T1000 (cell line): ENCODE measurements around the gene PTPRN2.
"Not testable (repeated sequence)": the region's sequence is repeated elsewhere in the genome, so short reads cannot be mapped to it uniquely, and the experiment has no call there.

Experiments used
- DNase-seq: peaks from one replicate; lab custom pipeline; 2025; ENCODE audit warnings: mixed read lengths; lab: John Stamatoyannopoulos, UW

PTPRN2 gene

GRCh38 chr7:158050441-158050977, 537.1 kb downstream of the PTPRN2 start:
- DNase-seq: no peak

- DNase-seq: no peak
Observed at GRCh38 chr7:158049271-158049670, 538.4 kb downstream of the PTPRN2 start.

GRCh38 chr7:158048569-158048968, 539.1 kb downstream of the PTPRN2 start:
- DNase-seq: no peak

- no peak for DNase-seq
Observed at GRCh38 chr7:158047391-158048059, 540.1 kb downstream of the PTPRN2 start.

- not testable (repeated sequence) for DNase-seq
Observed at GRCh38 chr7:158046246-158046645, 541.4 kb downstream of the PTPRN2 start.

GRCh38 chr7:158044482-158044823, 543.2 kb downstream of the PTPRN2 start:
- DNase-seq: no peak

- DNase-seq: no peak
Observed at GRCh38 chr7:158043551-158044481, 543.8 kb downstream of the PTPRN2 start.

- DNase-seq: no peak
Observed at GRCh38 chr7:158042156-158042880, 545.3 kb downstream of the PTPRN2 start.

- no peak for DNase-seq
Observed at GRCh38 chr7:158040199-158040598, 547.4 kb downstream of the PTPRN2 start.

GRCh38 chr7:158039270-158039669, 548.4 kb downstream of the PTPRN2 start:
- DNase-seq: no peak

GRCh38 chr7:158037211-158037610, 550.4 kb downstream of the PTPRN2 start:
- DNase-seq: no peak

GRCh38 chr7:158035343-158035742, 552.3 kb downstream of the PTPRN2 start:
- DNase-seq: no peak

- no peak for DNase-seq
Observed at GRCh38 chr7:158034571-158034970, 553.1 kb downstream of the PTPRN2 start.

GRCh38 chr7:158033925-158034324, 553.7 kb downstream of the PTPRN2 start:
- DNase-seq: not testable (repeated sequence)

- no peak for DNase-seq
Observed at GRCh38 chr7:158033196-158033595, 554.4 kb downstream of the PTPRN2 start.

- DNase-seq: no peak
Observed at GRCh38 chr7:158032561-158033115, 555.0 kb downstream of the PTPRN2 start.

GRCh38 chr7:158031867-158032308, 555.7 kb downstream of the PTPRN2 start:
- no peak for DNase-seq

- no peak for DNase-seq
Observed at GRCh38 chr7:158030566-158030965, 557.1 kb downstream of the PTPRN2 start.

GRCh38 chr7:158030071-158030470, 557.6 kb downstream of the PTPRN2 start:
- no peak for DNase-seq

GRCh38 chr7:158029509-158029908, 558.1 kb downstream of the PTPRN2 start:
- no peak for DNase-seq

GRCh38 chr7:158028971-158029370, 558.7 kb downstream of the PTPRN2 start:
- DNase-seq: no peak
